Measurements from ENCODE around the gene TPP1.

Gene TPP1

GRCh38 chr11:6619004-6619745 is at the start of gene TPP1:
TPP1 (minus strand) TSS chr11:6619422; CDS start chr11:6619400, 22 bp downstream.
- TF ChIP-seq CTCF (IDR thresholded peaks at IDR 0.05; ENCODE audit: control insufficient read depth, extremely low read depth, insufficient read depth) = no peak
- peak; percentile 72 for DNase-seq (ENCODE audit: low read depth)
- H3K4me3 ChIP-seq (ENCODE audit: low read depth, low read length) = peak within 1 kb of the TSS; percentile 97

- H3K4me3 ChIP-seq (ENCODE audit: low read depth, low read length) = no peak overlapping the region
- TF ChIP-seq CTCF (IDR thresholded peaks at IDR 0.05; ENCODE audit: control insufficient read depth, extremely low read depth, insufficient read depth) = peak; percentile 18; the same call in 1 of the 2 replicates
- DNase-seq (ENCODE audit: low read depth) = no peak
Measured at GRCh38 chr11:6667733-6668374, 48.6 kb upstream of the TPP1 start.

GRCh38 chr11:6666302-6667183 is 47.3 kb upstream of the TPP1 start:
- no peak for DNase-seq (ENCODE audit: low read depth)
- no peak overlapping the region for H3K4me3 ChIP-seq (ENCODE audit: low read depth, low read length)
- TF ChIP-seq CTCF (IDR thresholded peaks at IDR 0.05; ENCODE audit: control insufficient read depth, extremely low read depth, insufficient read depth) = no peak

GRCh38 chr11:6664551-6664950 is 45.3 kb upstream of the TPP1 start:
- TF ChIP-seq CTCF (IDR thresholded peaks at IDR 0.05; ENCODE audit: control insufficient read depth, extremely low read depth, insufficient read depth) = no peak
- no peak for DNase-seq (ENCODE audit: low read depth)
- no peak overlapping the region for H3K4me3 ChIP-seq (ENCODE audit: low read depth, low read length)

- no peak overlapping the region for H3K4me3 ChIP-seq (ENCODE audit: low read depth, low read length)
- no peak for TF ChIP-seq CTCF (IDR thresholded peaks at IDR 0.05; ENCODE audit: control insufficient read depth, extremely low read depth, insufficient read depth)
- DNase-seq (ENCODE audit: low read depth) = no peak
Measured at GRCh38 chr11:6663794-6664469, 44.7 kb upstream of the TPP1 start.

- TF ChIP-seq CTCF (IDR thresholded peaks at IDR 0.05; ENCODE audit: control insufficient read depth, extremely low read depth, insufficient read depth) = no peak
Measured at GRCh38 chr11:6660712-6661111, 41.5 kb upstream of the TPP1 start.

More at GRCh38 chr11:6660712-6661111, 41.5 kb upstream of the TPP1 start:
- DNase-seq (ENCODE audit: low read depth) = no peak
- H3K4me3 ChIP-seq (ENCODE audit: low read depth, low read length) = no peak overlapping the region

Data from LNCaP clone FGC (cell line).